Activated CD8-positive, alpha-beta memory T cell treated with anti-CD3 and anti-CD28 coated beads for 4 hours (primary cell): ENCODE data around the gene HOXC10.

Source experiments
- DNase-seq, 2 donors: peaks; one replicate each; pipeline ENCODE4 v3.0.0-alpha.2; 2020; ENCODE audit warnings: low read depth in 2 of 2

The HOXC10 gene

DNA sequence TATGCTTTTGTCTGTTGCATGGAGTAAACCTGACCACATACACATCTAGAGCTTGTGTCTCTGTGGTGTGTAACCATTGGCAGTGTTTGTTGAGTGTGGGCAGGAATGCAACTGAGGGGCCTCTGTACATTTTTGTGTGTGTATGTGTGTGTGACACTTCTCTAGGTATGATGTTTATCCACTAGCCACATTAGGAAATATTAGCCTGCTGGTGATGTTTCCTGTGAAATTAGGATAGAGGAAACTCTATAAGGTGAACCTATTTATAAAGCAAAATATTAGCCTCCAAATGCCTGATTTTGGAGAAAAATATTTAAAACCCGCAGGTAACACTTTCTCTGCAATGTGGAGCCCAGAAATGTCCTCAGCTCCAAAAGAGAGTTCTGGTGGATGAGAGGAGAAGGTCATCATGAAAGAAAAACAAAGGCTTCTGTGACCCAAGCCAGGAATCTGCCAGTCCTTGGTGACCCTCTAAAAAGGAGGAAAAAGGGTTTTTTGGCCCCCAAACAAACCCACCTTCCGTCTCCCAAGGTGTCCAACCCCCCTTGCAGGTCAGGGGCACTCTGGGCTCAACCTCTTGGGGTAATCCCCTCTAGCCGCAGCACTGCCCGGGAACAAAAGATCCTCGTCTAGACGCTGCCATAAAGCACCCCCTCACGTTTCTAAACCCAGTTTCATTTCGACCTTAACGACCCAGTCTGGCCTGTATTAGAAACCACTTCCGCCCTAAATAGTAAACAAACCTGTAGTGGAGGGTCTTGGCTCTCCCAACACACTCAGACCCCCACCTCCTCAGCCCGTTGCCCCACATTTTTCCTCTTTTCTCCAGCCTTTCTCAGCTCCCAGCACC lies 7.1 kb upstream of the HOXC10 start:
- DNase-seq: no peak

DNA sequence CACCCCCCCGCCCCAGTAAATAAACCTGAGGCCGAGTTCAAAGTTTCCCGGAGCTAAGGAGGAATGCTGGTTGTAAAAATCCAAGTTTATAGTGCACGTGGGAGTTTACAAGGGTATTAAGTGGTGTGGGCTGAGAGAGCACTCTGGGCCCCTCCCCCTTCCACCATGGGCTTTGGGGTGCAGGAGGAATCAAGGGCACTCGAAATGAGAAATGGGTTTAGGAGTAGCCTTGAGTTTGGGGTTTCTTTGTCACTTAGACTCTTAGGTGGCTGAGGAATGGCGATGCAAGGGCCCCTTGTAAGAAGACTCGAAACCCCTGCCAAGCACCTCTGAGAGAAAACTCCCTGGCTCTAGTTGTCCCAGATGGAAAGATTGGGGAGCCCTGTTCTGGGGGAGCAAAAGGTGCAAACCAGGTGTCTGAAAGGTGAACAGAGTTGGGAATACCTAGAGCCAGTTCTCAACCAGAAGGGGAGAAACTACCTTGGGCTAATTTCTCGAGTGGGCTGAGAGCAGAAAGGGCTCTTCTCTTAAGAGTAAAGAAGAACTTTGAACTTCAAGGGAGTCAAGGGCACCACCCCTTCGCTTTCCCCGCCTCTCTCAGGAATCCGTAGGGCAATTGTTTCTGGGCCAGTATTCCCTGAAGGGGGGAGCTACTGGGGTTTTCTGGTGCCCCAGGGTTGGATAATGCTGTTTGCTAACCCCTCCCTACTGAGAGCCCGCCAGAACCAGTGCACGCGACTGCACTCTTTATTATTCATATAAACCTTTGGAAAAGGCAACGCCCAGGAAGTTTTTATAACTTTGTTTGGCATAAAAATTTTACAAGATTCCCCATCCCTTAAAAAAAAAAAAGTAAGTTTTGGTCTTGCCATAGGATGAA lies 6.2 kb upstream of the HOXC10 start:
- no peak for DNase-seq

DNA sequence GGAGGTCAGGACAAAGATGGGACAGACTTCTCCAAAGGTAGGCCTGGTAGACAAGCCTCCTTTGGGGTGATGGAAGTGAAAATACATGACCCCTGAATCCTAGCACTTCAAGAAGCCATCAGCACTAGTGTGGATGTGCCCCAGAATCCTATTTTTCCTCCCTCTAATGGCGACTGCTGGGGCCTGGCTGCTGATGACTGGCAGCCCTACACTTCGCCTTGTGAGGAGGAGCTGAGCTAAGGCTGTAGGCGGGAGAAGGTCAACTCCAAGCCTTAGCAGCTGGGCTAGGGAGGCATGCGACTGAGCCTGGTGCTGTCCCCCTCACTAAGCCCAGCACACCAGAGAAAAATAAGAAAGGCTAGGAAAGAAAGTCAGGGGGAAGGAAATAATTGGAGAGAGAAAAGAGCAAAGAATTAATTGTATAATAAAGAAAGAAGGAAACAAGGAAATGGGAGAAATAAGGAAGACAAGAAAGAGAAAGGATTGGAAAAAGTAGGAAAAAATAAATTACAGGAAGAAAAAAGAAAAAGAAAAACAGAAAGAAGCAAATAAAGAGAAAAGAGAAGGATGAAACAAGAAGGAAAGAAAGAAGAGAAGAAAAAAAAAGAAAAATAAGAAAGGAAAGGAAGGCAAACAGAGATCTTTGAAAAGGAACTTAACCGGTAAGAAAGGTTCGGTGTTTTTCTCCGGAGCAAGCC lies 4.7 kb upstream of the HOXC10 start:
- DNase-seq: no peak

DNA sequence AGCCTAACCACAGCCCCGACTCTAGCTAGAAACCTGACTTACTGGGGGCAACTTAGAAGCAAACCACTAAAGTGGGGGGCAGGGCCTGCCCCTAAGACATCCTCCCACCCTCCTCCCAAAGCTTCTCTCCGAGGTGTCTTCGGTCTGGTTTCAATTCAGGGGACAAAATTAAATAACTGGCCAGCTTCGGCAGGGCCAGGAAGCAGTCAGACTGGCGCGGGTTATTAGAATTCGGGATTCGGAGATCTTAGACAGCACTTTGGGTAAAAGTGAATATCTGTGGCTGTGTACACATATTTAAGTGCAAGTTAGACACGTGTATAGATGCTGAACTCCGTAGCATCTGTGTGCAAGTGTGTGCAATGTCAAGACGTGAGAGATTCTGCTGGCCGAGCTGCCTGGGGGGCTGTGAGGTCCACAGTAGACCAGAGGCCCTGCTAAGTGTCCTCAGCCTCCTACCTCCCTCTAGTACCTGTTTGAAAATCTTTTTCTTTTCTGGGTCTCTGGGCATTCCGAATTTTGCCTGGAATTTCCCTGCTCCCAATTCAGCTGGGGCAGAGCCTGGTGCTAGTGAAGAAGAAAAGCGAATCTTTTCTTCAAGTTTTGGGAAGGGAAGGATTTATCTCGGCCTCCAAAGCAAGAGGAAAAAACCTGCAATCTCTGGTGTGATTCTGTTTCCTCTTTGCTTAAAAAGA lies 4.0 kb upstream of the HOXC10 start:
- no peak for DNase-seq

DNA sequence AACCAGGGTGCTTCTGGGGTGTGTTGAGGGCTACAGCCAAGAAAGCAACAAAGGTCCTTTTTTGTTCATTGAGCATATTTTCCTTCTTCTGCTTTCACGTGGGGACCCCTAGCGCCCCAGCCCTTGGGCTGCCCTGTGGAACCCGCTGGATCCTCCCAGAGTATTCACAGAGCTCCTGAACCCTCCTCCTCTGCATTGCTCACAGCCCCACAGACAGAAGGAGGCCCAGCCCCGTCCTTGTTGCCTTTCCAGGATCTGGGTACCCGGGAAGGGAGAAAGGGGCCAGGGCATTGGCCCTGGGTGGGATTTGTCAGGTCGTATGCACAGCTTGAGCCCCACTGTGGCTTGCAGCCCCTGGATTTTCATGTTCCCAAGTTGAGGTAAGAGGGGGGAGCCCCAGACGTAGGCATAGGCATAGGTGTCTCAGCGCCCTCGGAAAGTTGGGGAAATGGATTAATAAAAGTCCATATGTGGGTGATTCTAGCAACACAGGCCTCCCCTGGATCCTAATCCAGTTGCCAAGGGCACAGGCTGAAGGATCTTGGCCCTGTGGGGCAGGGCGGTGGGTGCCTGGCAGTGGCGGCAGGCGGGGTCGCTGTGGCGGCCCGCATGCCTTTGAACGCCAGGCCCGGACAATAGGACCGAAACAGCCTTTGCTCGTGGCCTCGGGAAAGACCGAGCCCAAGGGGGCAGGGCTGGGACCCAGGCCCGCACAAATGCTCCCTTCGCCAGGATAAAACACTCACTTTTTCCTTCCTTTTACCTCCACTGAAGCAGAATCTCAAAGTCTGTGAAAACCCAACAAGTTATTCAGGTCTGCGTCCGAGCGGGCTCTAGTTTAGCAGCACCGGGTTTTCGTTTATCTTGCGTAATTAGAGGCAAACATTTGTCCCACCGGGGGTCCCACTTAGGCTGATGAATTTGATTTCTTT lies 3.0 kb upstream of the HOXC10 start:
- DNase-seq: no peak

DNA sequence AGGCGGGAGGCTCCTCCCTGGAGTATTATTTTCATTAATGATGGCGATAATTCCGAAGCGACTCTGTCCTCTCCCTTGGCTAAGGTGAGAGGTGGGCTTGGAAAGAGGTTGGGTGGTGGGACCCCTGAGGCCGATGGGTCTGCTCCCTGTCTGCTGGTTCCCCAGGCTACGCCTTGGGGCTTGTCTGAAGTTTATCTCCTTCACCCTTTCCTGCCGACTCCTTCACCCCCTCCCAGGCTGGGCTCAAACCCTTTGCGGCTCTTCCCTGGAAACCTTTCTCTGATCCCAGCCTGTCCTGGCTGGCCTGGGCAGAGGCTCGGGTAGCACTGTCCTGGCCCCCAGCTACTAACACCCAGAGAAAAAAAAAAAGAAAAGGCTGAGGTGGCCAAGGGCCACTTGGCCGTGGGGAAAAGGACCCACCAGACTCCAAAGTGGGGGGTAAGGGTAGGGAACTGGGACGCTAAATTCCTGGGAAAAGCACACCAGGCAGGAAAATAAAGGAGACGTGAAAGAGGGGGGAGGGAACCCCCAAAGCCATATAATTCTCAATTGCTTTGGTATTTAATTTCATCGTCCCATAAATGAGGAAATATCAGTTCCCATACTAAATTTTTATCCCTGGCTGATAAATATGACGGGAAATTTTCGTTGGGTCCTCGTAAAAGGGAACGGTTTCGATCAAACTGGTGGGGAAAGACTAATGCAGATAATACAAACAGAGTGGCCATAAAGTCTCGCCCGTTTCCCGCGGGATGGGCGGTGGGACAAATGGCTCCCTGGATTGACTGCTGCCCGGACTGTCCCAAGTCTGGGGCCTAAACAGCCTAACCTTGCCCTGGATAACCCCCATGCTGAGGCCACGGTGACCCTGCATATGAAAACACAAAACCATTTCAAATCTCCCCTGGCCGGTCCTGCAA lies 2.0 kb upstream of the HOXC10 start:
- DNase-seq: no peak

DNA sequence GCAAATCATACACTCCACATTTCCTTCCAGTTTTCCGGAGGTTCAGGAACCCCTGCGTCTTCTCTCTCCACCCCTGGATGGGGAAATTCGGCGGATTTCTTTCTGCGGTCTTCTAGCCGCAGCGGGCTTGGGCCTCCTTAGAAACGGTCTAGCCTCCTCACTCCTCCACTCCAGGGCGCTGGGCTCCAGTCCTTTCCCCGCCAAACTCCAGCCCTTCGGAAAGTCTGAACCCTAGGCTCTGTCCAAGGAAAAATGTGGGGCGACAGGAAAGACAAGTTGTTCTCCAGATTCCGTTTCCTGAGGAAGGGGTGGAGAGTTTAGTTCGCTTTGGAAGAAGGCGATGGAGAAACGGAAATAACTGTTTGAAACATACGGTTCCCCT lies 1.4 kb upstream of the HOXC10 start:
- DNase-seq: no peak

DNA sequence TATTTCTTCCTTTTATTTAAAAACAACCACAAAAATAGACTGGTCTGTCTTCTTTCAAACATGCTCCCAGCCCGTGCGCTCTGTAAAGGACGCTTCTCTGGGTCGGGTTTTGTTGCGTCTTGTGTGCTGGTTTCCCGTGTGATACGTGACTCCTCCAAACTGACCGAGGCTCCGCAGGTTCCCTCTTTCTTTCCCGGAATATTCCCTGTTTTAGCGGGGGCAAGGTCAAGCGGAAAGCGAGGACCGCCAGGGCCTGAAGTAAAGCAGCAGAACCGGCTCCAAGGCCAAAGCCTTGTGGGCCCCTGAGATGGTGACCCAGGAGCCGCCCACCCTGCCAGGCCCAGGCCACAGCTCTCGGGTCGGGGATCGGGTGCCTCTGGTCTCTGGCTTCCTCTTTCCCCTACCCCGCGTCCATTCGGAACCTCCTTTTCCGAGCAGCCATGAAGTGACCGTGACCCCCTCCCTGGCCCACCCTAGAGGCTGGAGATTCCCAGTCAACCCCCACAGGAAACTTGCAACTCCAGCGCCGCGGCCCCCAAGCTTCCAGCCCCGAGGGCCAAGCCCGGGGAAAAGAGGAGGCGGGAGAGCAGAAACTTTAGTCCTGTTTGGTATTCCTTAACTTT lies 885 bp upstream of the HOXC10 start:
- no peak for DNase-seq

DNA sequence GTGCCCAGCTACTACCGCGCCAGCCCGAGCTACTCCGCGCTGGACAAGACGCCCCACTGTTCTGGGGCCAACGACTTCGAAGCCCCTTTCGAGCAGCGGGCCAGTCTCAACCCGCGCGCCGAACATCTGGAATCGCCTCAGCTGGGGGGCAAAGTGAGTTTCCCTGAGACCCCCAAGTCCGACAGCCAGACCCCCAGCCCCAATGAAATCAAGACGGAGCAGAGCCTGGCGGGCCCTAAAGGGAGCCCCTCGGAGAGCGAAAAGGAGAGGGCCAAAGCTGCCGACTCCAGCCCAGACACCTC lies 697 bp downstream of the HOXC10 start:
- DNase-seq: no peak

DNA sequence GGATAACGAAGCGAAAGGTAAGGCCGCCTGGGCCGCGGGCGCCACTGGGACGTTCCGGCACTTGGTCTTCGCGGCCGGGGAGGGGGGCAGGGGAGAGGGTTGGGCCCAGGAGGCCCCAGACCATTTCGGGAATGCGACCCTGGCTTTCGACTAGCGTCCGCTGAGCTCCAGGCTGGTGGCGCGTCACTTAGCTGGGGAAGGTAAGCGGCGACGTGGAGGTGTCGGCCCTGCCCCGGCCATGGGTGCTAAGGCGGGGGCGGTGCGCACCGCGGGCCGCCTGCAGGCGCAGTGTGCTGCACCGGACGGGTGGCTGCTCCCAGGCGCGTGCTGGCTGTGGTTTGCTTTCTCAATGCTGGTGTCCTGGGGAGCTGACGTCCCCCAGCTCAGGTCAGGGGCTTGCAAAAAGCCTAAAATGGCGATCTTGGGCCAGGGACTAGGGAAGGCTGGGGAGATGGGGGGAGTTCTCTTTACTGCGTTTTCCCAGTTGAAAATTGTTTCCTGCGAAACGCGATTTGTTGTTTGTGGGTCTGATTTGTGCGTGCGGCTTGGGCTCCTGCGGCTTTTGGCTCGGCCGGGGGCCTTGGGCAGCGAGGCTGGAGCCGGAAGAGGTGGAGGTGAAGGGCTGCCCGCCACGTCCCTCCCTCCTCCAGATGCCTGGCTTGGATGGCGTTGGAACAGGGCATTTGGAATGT lies 1.2 kb downstream of the HOXC10 start:
- no peak for DNase-seq

DNA sequence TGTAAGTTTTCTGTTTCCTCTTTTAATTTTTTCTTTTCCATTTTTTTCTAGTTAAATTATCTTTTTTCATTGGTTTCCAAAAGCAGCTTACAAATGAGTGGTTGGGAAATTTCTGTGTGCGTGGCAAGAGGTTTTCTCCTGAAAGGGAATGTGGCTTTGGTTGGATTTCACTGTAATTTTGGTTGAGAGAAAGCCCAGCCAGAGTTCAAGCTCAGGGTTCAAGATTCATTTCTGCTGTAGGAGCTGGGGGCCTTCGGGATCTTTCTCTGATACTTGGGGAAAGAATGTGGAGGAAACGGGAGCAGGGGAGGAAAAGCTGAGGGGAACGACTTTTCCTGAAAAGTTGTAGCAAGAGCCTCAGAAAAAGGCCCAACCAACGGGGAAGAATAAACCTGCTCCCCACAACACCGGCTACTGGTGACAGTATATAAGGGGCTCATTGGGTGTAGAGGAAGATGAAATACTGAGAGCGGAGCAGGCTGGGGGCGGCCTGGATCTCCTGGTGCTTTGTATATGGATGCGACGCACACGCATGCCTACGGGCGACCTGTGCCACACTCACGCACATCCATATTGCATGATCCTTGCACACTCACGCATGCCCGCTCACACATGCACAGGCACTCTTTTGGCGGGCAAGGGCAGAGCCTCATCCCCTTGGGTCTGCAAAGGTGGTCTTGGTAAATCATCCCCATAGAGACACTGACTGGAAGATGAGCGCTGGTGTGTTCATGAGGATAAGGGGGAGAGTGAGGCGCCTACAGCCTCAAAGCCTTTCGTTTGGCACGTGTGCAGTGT lies 1.9 kb downstream of the HOXC10 start:
- no peak for DNase-seq

DNA sequence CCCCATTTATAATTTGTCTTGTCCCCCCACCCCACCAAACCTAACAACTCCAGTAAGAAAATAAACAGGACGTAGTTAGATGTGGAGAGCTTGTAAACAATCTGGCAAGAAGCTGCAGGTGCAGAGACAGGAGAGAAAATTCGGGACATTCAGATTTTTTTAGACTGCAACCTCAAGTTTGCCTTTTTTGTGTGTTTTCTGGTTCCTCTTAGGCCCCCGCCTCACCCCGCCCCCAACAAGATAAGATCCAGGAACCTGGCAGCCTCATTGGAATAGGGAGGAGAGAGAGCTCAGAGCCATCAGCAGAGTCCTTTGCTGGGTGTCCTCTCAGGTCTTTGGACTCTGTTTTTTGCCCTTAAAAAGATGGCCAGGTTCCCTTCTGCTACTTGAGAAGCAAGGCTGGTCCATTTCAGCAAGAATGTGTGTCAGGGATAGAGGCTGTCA lies 2.9 kb downstream of the HOXC10 start:
- DNase-seq: no peak

DNA sequence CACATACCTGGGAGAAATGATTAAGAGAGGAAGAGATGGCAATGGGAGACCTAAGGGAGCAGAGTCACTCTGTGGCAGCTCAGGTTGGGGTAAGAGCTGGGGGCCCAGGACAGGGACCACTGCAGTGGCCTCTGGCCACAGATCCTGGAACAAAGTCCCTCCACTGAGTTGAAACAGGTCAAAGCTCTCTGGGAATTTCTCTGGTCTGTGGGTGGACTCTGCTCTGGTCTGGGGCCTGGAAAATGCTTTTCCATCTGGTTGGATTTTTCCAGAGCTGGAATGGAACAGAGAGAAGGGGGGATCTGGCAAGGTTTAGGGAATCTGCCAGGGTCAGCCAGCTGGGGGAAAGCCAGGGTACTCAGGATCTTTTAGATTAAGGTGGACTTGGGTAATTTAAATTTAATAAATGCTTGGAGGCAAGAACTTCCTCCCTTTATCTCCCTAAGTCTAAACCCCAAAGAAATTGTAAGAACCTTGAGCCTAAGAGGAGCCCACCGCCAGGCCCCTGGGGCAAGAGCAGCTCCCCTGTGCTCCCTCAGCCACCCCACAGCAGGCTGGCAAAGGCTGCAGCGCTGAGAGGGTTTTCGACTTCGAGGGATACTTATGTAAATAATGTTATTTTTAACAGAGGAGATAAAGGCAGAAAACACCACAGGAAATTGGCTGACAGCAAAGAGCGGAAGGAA lies 3.7 kb downstream of the HOXC10 start:
- no peak for DNase-seq

DNA sequence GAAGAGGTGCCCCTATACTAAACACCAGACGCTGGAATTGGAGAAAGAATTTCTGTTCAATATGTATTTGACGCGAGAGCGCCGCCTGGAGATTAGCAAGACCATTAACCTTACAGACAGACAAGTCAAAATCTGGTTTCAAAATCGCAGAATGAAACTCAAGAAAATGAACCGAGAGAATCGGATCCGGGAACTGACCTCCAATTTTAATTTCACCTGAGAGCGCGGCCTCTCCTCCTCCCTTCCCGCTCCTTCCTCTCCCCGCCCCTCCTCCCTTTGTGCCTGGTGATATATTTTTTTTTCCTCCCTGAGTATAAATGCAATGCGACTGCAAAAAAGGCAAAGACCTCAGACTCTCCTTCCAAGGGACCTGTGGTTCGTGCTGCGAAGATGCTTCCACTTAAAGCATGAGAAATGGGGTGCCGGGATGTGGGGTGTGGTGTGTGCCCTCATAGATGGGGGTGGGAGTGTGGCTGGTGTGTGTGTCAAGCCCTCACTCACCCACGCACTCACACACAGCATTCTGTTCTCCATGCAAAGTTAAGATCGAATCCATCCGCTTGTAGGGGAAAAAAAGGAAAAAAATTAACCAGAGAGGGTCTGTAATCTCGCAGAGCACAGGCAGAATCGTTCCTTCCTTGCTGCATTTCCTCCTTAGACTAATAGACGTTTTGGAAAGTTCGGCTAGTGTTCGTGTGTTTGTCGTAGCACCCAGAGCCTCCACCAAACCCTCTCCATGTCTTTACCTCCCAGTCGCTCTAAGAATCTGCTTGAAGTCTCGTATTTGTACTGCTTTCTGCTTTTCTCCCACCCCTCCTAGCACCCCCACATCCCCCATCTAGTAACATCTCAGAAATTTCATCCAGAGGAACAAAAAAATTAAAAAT lies 4.5 kb downstream of the HOXC10 start:
- no peak for DNase-seq

DNA sequence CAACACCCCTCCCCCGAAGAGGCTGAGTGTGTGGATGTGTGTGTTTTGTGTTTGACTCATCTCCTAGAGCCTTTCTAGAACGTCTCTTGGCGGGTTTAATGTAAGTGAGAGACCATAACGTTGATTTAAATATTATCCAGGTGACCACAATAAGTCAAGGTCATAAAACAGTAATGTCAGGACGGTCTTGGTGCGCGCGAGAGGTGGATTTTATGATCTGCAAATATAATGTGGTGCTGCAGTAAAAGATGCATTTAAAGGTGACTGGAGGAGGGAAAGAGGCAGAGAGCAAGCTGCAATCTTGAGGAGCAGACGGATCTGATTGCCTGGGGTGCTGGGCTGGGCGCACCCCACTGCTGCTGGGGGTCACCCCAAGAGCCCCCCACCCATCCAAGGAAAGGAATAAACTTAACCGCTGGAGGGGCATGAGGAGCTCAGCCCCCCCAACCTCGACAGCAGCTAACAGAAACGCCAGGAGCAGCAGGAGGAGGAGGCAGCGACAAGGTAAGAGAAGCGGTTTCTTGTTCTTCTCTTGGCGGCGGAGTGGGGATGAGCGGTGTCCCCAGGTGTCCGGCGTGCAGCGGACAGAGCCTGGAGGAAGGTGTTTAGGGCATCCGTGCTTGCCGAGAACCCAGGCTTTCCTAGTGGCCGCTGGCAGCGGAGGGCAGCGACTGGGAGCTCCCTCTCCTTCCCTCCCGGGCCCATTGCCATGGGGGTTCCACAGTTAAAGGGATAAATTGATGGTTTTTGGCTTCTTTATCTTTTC lies 5.5 kb downstream of the HOXC10 start:
- DNase-seq: no peak
